Calu3 (cell line): ENCODE data around the gene SLC35A5. TPM values are rescaled to one million over a fixed set of nuclear protein-coding genes. Genes with fewer than 3 reads are reported as not detected.
"Not testable (repeated sequence)": the region's sequence is repeated elsewhere in the genome, so short reads cannot be mapped to it uniquely, and the experiment has no call there.

Source experiments
- BruUV-seq: library from RNA; stranded (reverse); fragments of 400-500 nt; replicated peaks from 2 replicates; lab custom pipeline; 2021; lab: Mats Ljungman, UMichigan
- CTCF ChIA-PET: fragments of 300-600 bp; sonication (Branson Sonifier 250); formaldehyde crosslinking; loops from one replicate; lab custom pipeline; 2022; ENCODE audit warnings: antibody characterized with exemption; lab: Charles Lee
- DNase-seq: peaks from one replicate; pipeline ENCODE4 v3.0.0; 2022
- H3K27ac Mint-ChIP-seq: one replicate; pipeline ENCODE4 v1.8.0; 2022; ENCODE audit warnings: mixed read lengths; ENCODE audit not compliant: unreplicated experiment
- H3K27me3 Mint-ChIP-seq: one replicate; pipeline ENCODE4 v1.8.0; 2022; ENCODE audit warnings: mixed read lengths; ENCODE audit not compliant: unreplicated experiment
- H3K36me3 Mint-ChIP-seq: one replicate; pipeline ENCODE4 v1.8.0; 2022; ENCODE audit warnings: mild to moderate bottlenecking, moderate library complexity, mixed read lengths; ENCODE audit not compliant: insufficient read depth, unreplicated experiment
- H3K4me1 Mint-ChIP-seq: one replicate; pipeline ENCODE4 v1.8.0; 2022; ENCODE audit warnings: mild to moderate bottlenecking, low read depth, mixed read lengths; ENCODE audit not compliant: unreplicated experiment
- H3K4me3 Mint-ChIP-seq: one replicate; pipeline ENCODE4 v1.8.0; 2022; ENCODE audit warnings: mild to moderate bottlenecking, low read depth, moderate library complexity, mixed read lengths; ENCODE audit not compliant: unreplicated experiment
- H3K9me3 Mint-ChIP-seq: one replicate; pipeline ENCODE4 v1.8.0; 2022; ENCODE audit warnings: low read depth, mixed read lengths; ENCODE audit not compliant: unreplicated experiment
- intact Hi-C: fragments of 100-400 bp; cut with micrococcal nuclease; formaldehyde crosslinking; loops from one replicate; pipeline ENCODE4 v1.10.0; 2022; ENCODE audit not compliant: unreplicated experiment
- total RNA-seq: library from RNA; stranded (reverse); gene quantifications from 2 replicates; pipeline ENCODE4 v1.2.3, GENCODE V29; 2022
- TF ChIP-seq, protein P1 (sequence below): fragments of 200-600 bp; IDR thresholded peaks from one replicate; pipeline ENCODE4 v1.8.0; 2022; ENCODE audit warnings: antibody characterized with exemption; ENCODE audit not compliant: unreplicated experiment

SLC35A5 gene
- total RNA-seq, 1 experiment from 2014 or later: 21.7 TPM

DNA sequence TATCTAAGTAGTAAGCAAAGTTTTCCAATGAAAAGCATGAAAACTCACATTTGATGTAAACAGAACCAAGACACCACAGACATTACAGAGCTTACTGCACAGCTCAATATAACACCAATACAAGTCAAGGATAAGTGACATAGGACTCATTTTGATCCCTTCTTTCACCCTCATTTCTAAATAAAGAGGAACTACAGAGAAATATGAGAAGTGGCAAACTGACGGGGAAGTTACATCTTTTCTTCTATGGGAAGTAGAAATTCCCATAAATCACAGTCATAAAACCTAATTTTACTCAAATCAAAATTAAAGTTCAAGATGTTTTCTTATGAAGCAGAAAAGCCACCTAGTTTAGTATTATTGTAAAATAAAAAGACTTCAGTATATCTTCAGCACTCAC, 3.9 kb upstream of the SLC35A5 start:
- H3K27ac Mint-ChIP-seq: no peak overlapping the region
- DNase-seq: no peak
- no peaks in the 10 kb centered on the region for H3K27me3 Mint-ChIP-seq
- CTCF ChIA-PET: no interaction called here
- H3K36me3 Mint-ChIP-seq: peaks cover 43% of the 10 kb centered on the region
- H3K4me3 Mint-ChIP-seq: no peak overlapping the region
- TF ChIP-seq, protein P1, sequence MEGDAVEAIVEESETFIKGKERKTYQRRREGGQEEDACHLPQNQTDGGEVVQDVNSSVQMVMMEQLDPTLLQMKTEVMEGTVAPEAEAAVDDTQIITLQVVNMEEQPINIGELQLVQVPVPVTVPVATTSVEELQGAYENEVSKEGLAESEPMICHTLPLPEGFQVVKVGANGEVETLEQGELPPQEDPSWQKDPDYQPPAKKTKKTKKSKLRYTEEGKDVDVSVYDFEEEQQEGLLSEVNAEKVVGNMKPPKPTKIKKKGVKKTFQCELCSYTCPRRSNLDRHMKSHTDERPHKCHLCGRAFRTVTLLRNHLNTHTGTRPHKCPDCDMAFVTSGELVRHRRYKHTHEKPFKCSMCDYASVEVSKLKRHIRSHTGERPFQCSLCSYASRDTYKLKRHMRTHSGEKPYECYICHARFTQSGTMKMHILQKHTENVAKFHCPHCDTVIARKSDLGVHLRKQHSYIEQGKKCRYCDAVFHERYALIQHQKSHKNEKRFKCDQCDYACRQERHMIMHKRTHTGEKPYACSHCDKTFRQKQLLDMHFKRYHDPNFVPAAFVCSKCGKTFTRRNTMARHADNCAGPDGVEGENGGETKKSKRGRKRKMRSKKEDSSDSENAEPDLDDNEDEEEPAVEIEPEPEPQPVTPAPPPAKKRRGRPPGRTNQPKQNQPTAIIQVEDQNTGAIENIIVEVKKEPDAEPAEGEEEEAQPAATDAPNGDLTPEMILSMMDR: no peak
- intact Hi-C loops: no loop called here
- BruUV-seq: no TSS peak
- no peaks in the 10 kb centered on the region for H3K9me3 Mint-ChIP-seq
- H3K4me1 Mint-ChIP-seq: peaks cover 20% of the 10 kb centered on the region

DNA sequence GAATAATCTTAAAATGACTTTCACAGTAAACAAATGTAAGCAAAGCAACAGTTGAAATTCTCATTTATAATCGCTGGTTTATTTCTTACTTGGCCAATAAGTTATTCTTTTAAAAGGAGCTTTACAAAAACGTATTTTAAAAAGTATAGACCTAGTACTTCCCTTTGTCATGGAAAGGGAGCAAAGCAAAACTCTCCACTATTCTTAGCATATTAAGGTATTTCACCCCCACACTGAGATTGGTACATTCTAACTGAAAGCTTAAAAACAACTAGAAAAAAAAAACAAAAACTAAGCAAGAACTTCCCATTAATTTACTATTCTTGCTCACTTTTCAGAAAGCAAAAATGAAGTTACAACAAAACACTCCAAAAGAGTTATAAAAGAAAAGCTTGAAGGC, 1.5 kb upstream of the SLC35A5 start:
- intact Hi-C loops: no loop called here
- DNase-seq: no peak
- BruUV-seq: no TSS peak
- CTCF ChIA-PET: interaction anchor here (1.0 kb wide), 1 partner anchor 42 kb away, joined by 3 read pairs; no protein-coding TSS in a partner anchor
- Mint-ChIP-seq H3K4me3 (peak overlapping the region; percentile 83), H3K36me3 (peaks cover 45% of the 10 kb centered on the region), H3K9me3 (no peaks in the 10 kb centered on the region), H3K27me3 (no peaks in the 10 kb centered on the region), H3K27ac (peak overlapping the region; percentile 35), H3K4me1 (peaks cover 18% of the 10 kb centered on the region)
- TF ChIP-seq, protein P1: no peak

DNA sequence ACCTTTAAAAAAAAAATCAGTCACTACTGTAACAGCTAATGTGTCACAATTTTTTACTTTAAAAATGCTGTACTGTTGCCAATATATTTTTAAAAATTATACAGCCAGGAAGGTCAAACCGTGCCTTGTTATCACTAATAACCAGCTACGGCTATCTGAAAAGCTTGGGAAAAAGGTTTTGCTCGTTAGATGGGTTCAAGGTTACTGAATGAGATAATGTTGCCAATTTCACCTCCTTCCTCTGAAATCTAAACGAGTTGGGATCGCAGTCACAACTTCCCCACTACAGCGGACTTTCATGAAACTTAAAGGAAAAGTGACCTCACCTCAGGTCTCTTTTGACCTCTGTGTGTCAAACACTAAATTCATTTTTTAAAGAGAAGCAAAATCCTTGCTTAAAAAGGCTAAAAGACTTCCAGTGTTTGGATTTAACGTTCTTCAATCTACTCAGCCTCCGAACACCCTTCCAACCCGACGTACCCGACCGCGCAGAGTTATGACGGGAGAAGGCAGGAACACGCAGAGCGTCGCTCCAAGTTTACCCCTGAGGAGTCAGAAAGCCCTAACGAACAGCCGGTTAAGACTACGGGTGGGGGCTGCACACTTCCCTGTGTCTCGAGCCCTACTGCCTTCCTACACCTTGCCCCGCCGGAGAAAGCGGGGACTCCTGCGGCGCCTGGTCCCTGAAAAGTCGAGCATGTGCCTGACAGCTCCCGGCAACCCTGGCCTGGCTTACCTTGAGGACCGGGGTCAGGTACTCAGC, 943 bp upstream of the SLC35A5 start:
- H3K4me1 Mint-ChIP-seq: peaks cover 12% of the 10 kb centered on the region
- BruUV-seq: TSS peak; percentile 45
- DNase-seq: peak; percentile 66
- H3K36me3 Mint-ChIP-seq: peaks cover 41% of the 10 kb centered on the region
- intact Hi-C loops: no loop called here
- H3K27me3 Mint-ChIP-seq: no peaks in the 10 kb centered on the region
- H3K27ac Mint-ChIP-seq: peak overlapping the region; percentile 94
- peak overlapping the region; percentile 83 for H3K4me3 Mint-ChIP-seq
- no peaks in the 10 kb centered on the region for H3K9me3 Mint-ChIP-seq
- TF ChIP-seq, protein P1: no peak
- CTCF ChIA-PET: interaction anchor here (1.0 kb wide), 1 partner anchor 41 kb away, joined by 3 read pairs; no protein-coding TSS in a partner anchor

DNA sequence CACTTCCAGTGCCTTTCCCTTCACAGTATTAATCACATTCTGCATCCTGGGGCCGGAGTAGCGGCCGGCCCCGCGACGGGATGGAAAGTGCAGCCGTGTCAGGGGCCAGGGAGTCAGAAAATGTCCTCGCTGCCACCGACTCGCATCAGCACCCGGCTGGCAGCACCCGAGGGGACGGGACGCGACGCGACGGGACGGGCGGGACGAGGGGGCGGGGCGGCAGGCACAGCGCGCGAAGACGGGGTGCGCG, 436 bp upstream of the SLC35A5 start:
- no TSS peak for BruUV-seq
- DNase-seq: no peak
- peaks cover 41% of the 10 kb centered on the region for H3K36me3 Mint-ChIP-seq
- H3K27ac Mint-ChIP-seq: peak overlapping the region; percentile 94
- peak overlapping the region; percentile 83 for H3K4me3 Mint-ChIP-seq
- intact Hi-C loops: no loop called here
- H3K27me3 Mint-ChIP-seq: no peaks in the 10 kb centered on the region
- TF ChIP-seq, protein P1: no peak
- no peaks in the 10 kb centered on the region for H3K9me3 Mint-ChIP-seq
- CTCF ChIA-PET: no interaction called here
- H3K4me1 Mint-ChIP-seq: peaks cover 11% of the 10 kb centered on the region

DNA sequence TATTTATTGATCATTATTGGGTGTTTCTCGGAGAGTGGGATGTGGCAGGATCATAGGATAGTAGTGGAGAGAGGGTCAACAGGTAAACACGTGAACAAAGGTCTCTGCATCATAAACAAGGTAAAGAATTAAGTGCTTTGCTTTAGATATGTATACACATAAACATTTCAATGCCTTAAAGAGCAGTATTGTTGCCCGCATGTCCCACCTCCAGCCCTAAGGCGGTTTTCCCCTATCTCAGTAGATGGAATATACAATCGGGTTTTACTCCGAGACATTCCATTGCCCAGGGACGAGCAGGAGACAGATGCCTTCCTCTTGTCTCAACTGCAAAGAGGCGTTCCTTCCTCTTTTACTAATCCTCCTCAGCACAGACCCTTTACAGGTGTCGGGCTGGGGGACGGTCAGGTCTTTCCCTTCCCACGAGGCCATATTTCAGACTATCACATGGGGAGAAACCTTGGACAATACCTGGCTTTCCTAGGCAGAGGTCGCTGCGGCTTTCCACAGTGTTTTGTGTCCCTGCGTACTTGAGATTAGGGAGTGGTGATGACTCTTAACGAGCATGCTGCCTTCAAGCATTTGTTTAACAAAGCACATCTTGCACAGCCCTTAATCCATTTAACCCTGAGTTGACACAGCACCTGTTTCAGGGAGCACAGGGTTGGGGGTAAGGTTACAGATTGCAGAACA, 2.5 kb downstream of the SLC35A5 start:
- H3K36me3 Mint-ChIP-seq: peaks cover 37% of the 10 kb centered on the region
- H3K27ac Mint-ChIP-seq, intact Hi-C loops, DNase-seq, CTCF ChIA-PET, H3K4me3 Mint-ChIP-seq, H3K27me3 Mint-ChIP-seq, BruUV-seq, H3K4me1 Mint-ChIP-seq, H3K9me3 Mint-ChIP-seq: not testable (repeated sequence)
